NK-92 (cell line): ENCODE results near the gene TMCC1.
"Not testable (repeated sequence)": the region's sequence is repeated elsewhere in the genome, so short reads cannot be mapped to it uniquely, and the experiment has no call there.

ENCODE experiments used
- DNase-seq: peaks from one replicate; lab custom pipeline; 2025; ENCODE audit not compliant: unreplicated experiment; lab: John Stamatoyannopoulos, UW

TMCC1 gene

GRCh38 chr3:129689036-129689435, 204.5 kb downstream of the TMCC1 start:
- DNase-seq: no peak

- DNase-seq: no peak
Measured at GRCh38 chr3:129688271-129688895, 205.1 kb downstream of the TMCC1 start.

GRCh38 chr3:129687586-129688125, 205.9 kb downstream of the TMCC1 start:
- DNase-seq: no peak

- DNase-seq: no peak
Measured at GRCh38 chr3:129686941-129687340, 206.6 kb downstream of the TMCC1 start.

GRCh38 chr3:129684270-129684669, 209.2 kb downstream of the TMCC1 start:
- DNase-seq: no peak

GRCh38 chr3:129683201-129683600, 210.3 kb downstream of the TMCC1 start:
- DNase-seq: no peak

GRCh38 chr3:129676985-129677384, 216.5 kb downstream of the TMCC1 start:
- no peak for DNase-seq

- DNase-seq: not testable (repeated sequence)
Measured at GRCh38 chr3:129674798-129675123, 218.8 kb downstream of the TMCC1 start.

GRCh38 chr3:129673897-129674797, 219.4 kb downstream of the TMCC1 start:
- no peak for DNase-seq

- no peak for DNase-seq
Measured at GRCh38 chr3:129673012-129673411, 220.5 kb downstream of the TMCC1 start.

- DNase-seq: no peak
Measured at GRCh38 chr3:129672412-129672811, 221.1 kb downstream of the TMCC1 start.

GRCh38 chr3:129665024-129665768, 228.3 kb downstream of the TMCC1 start:
- no peak for DNase-seq

GRCh38 chr3:129663930-129664646, 229.4 kb downstream of the TMCC1 start:
- no peak for DNase-seq

GRCh38 chr3:129663045-129663446, 230.5 kb downstream of the TMCC1 start:
- DNase-seq: no peak

- DNase-seq: no peak
Measured at GRCh38 chr3:129662191-129662608, 231.3 kb downstream of the TMCC1 start.

- no peak for DNase-seq
Measured at GRCh38 chr3:129661766-129662165, 231.7 kb downstream of the TMCC1 start.

- no peak for DNase-seq
Measured at GRCh38 chr3:129658110-129658843, 235.2 kb downstream of the TMCC1 start.

- no peak for DNase-seq
Measured at GRCh38 chr3:129657261-129658046, 236.1 kb downstream of the TMCC1 start.

- no peak for DNase-seq
Measured at GRCh38 chr3:129656659-129657247, 236.8 kb downstream of the TMCC1 start.
